GM23338 (cell line): Measurements from ENCODE around the gene GNPDA1. TPM values are rescaled to one million over a fixed set of nuclear protein-coding genes. Genes with fewer than 3 reads are reported as not detected.

ENCODE experiments used
- ATAC-seq: fragments of 200-7000 bp; cut with Tn5 transposase; 3 replicates; pipeline ENCODE4 v1.9.1; 2020
- DNase-seq: peaks from one replicate; pipeline ENCODE4 v3.0.0-alpha.2; 2015; ENCODE audit warnings: low spot score
- H2AFZ ChIP-seq: fragments of 200-600 bp; sonication (generic); 2 replicates; pipeline ENCODE4 v1.8.0; 2016; ENCODE audit warnings: antibody characterized with exemption, mild to moderate bottlenecking, moderate library complexity
- H3F3A ChIP-seq: fragments of 200-600 bp; sonication (generic); replicated peaks from 2 replicates; pipeline ENCODE4 v1.8.0; 2017; ENCODE audit warnings: antibody characterized with exemption, mixed run types, low read depth
- H3K27ac ChIP-seq: fragments of 200-600 bp; sonication (generic); 2 replicates; pipeline ENCODE4 v1.6.1; 2016; ENCODE audit warnings: low read depth
- H3K27me3 ChIP-seq: fragments of 200-600 bp; sonication (generic); 2 replicates; pipeline ENCODE4 v1.8.0; 2016; ENCODE audit warnings: mild to moderate bottlenecking, mixed run types, moderate library complexity; ENCODE audit not compliant: insufficient read depth
- H3K36me3 ChIP-seq: fragments of 200-600 bp; sonication (generic); 2 replicates; pipeline ENCODE4 v1.8.0; 2016; ENCODE audit warnings: mild to moderate bottlenecking; ENCODE audit not compliant: insufficient read depth
- H3K4me1 ChIP-seq: fragments of 200-600 bp; sonication (generic); 2 replicates; pipeline ENCODE4 v1.8.0; 2016; ENCODE audit warnings: mild to moderate bottlenecking, moderate library complexity; ENCODE audit not compliant: insufficient read depth
- H3K4me2 ChIP-seq: fragments of 200-600 bp; sonication (generic); 2 replicates; pipeline ENCODE4 v1.7.1; 2017; ENCODE audit warnings: mixed run types
- H3K4me3 ChIP-seq: fragments of 200-600 bp; sonication (generic); 2 replicates; pipeline ENCODE4 v1.6.1; 2016; ENCODE audit warnings: mixed run types
- H3K79me2 ChIP-seq: fragments of 200-600 bp; sonication (generic); replicated peaks from 2 replicates; pipeline ENCODE4 v1.8.0; 2017; ENCODE audit warnings: mild to moderate bottlenecking; ENCODE audit not compliant: insufficient read depth
- H3K9me2 ChIP-seq: fragments of 200-600 bp; sonication (generic); 2 replicates; pipeline ENCODE4 v1.8.0; 2017; ENCODE audit not compliant: insufficient read depth
- H4K20me1 ChIP-seq: fragments of 200-600 bp; sonication (generic); replicated peaks from 2 replicates; pipeline ENCODE4 v1.8.0; 2017; ENCODE audit warnings: mild to moderate bottlenecking; ENCODE audit not compliant: insufficient read depth
- H3K27ac Mint-ChIP-seq: 2 replicates; pipeline ENCODE4 v1.8.0; 2020; ENCODE audit warnings: inconsistent platforms, mild to moderate bottlenecking, moderate library complexity, mixed read lengths
- H3K27me3 Mint-ChIP-seq: 3 replicates; pipeline ENCODE4 v1.8.0; 2022; ENCODE audit warnings: low read depth, mild to moderate bottlenecking, moderate library complexity, mixed read lengths, inconsistent platforms; ENCODE audit not compliant: insufficient read depth, poor library complexity
- H3K36me3 Mint-ChIP-seq: 3 replicates; pipeline ENCODE4 v1.8.0; 2021; ENCODE audit warnings: low read depth, mild to moderate bottlenecking, inconsistent platforms, moderate library complexity, mixed read lengths
- H3K4me1 Mint-ChIP-seq: 3 replicates; pipeline ENCODE4 v1.8.0; 2020; ENCODE audit warnings: mild to moderate bottlenecking, inconsistent platforms, mixed read lengths
- H3K4me3 Mint-ChIP-seq: 3 replicates; pipeline ENCODE4 v1.8.0; 2021; ENCODE audit warnings: moderate library complexity, mild to moderate bottlenecking, inconsistent platforms, mixed read lengths
- H3K9me3 Mint-ChIP-seq: 3 replicates; pipeline ENCODE4 v1.8.0; 2020; ENCODE audit warnings: moderate library complexity, mild to moderate bottlenecking, inconsistent platforms, mixed read lengths
- CTCF ChIP-seq, 2 experiments: fragments of 200-600 bp in 1 of 2; sonication (generic) in 1 of 2; conservative IDR thresholded peaks; 2 replicates each; pipeline versions ENCODE4 v1.5.1 to v1.6.1; 2016 to 2017; ENCODE audit warnings: antibody characterized with exemption in 2 of 2, low read depth in 2 of 2, mild to moderate bottlenecking in 2 of 2, moderate library complexity in 1 of 2
- ETS1 ChIP-seq: IDR thresholded peaks from 2 replicates; pipeline ENCODE4 v1.6.1; 2016; ENCODE audit warnings: antibody characterized with exemption
- EZH2 ChIP-seq: fragments of 200-600 bp; sonication (generic); IDR thresholded peaks from one replicate; pipeline ENCODE4 v1.8.0; 2017; ENCODE audit warnings: antibody characterized with exemption, mild to moderate bottlenecking, low read depth; ENCODE audit not compliant: unreplicated experiment
- EZH2phosphoT487 ChIP-seq: fragments of 200-600 bp; sonication (generic); IDR thresholded peaks from one replicate; pipeline ENCODE4 v1.8.1; 2018; ENCODE audit warnings: antibody characterized with exemption; ENCODE audit not compliant: unreplicated experiment
- POLR2AphosphoS5 ChIP-seq: IDR thresholded peaks from 2 replicates; pipeline ENCODE4 v1.6.1; 2016; ENCODE audit warnings: antibody characterized with exemption, low read depth
- polyA plus RNA-seq: library from polyadenylated mRNA; unstranded; fragments of >200 nt; fragmentation: Nextera tagmentation; extraction: Ambion mirVana; gene quantifications from 2 replicates; pipeline ENCODE4 v1.2.1, GENCODE V29; 2016
- total RNA-seq: library from RNA; depleted of rRNA; stranded (reverse); fragments of >200 nt; shearing (Covaris generic); gene quantifications from 2 replicates; pipeline ENCODE4 v1.2.3, GENCODE V29; 2014
- TF ChIP-seq, protein P1 (sequence below): fragments of 250-450 bp; sonication (Bioruptor Pico); IDR thresholded peaks from 2 replicates; pipeline ENCODE4 v1.5.0; 2020; ENCODE audit warnings: mild to moderate bottlenecking, moderate library complexity

The GNPDA1 gene
- total and polyA plus RNA-seq, 2 experiments from 2014 or later, result 47.6 to 117 TPM

DNA sequence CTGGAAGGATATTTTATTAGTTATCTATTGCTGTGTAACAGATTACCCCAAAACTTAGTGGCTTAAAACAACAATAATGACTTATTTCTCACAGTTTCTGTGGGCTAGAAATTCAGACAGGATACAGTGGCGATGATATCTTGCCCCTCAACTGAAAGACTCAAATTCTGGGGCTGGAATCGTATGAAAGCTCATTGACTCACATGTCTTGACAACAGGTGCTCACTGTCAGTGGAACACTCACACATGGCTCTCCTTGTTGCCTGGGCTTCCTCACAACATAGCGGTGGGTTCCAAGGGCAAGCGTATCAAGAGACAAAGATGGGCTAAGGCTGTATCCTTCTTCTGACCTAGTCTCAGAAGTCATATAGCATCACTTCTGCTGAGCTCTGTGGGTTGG lies 3.7 kb upstream of the GNPDA1 start:
- Mint-ChIP-seq H3K27ac (no peak overlapping the region), H3K27me3 (peaks cover 6% of the 10 kb centered on the region), H3K4me1 (peaks cover 13% of the 10 kb centered on the region), H3K4me3 (no peak overlapping the region), H3K36me3 (peaks cover 5% of the 10 kb centered on the region; the same call in 2 of the 3 replicates), H3K9me3 (peaks cover 13% of the 10 kb centered on the region; the same call in 2 of the 3 replicates)
- H3K36me3 ChIP-seq, result no peaks in the 10 kb centered on the region
- no peak overlapping the region for H3K27ac ChIP-seq
- no peaks in the 10 kb centered on the region for H4K20me1 ChIP-seq
- no peak overlapping the region for H3K4me2 ChIP-seq
- H2AFZ ChIP-seq, result no peak overlapping the region
- ATAC-seq (no peak), DNase-seq (no peak)
- H3K4me1 ChIP-seq, result peaks cover 6% of the 10 kb centered on the region; the same call in 1 of the 2 replicates
- 0 out of 2 replicates have a peak, but pooled peaks cover 6% of the 10 kb centered on the region for H3F3A ChIP-seq
- no peak for TF ChIP-seq POLR2AphosphoS5
- TF ChIP-seq ETS1, result no peak
- no peak for TF ChIP-seq CTCF (conservative IDR thresholded peaks at IDR 0.05; ENCODE audit: low read depth in 2 of 2)
- TF ChIP-seq, protein P1, sequence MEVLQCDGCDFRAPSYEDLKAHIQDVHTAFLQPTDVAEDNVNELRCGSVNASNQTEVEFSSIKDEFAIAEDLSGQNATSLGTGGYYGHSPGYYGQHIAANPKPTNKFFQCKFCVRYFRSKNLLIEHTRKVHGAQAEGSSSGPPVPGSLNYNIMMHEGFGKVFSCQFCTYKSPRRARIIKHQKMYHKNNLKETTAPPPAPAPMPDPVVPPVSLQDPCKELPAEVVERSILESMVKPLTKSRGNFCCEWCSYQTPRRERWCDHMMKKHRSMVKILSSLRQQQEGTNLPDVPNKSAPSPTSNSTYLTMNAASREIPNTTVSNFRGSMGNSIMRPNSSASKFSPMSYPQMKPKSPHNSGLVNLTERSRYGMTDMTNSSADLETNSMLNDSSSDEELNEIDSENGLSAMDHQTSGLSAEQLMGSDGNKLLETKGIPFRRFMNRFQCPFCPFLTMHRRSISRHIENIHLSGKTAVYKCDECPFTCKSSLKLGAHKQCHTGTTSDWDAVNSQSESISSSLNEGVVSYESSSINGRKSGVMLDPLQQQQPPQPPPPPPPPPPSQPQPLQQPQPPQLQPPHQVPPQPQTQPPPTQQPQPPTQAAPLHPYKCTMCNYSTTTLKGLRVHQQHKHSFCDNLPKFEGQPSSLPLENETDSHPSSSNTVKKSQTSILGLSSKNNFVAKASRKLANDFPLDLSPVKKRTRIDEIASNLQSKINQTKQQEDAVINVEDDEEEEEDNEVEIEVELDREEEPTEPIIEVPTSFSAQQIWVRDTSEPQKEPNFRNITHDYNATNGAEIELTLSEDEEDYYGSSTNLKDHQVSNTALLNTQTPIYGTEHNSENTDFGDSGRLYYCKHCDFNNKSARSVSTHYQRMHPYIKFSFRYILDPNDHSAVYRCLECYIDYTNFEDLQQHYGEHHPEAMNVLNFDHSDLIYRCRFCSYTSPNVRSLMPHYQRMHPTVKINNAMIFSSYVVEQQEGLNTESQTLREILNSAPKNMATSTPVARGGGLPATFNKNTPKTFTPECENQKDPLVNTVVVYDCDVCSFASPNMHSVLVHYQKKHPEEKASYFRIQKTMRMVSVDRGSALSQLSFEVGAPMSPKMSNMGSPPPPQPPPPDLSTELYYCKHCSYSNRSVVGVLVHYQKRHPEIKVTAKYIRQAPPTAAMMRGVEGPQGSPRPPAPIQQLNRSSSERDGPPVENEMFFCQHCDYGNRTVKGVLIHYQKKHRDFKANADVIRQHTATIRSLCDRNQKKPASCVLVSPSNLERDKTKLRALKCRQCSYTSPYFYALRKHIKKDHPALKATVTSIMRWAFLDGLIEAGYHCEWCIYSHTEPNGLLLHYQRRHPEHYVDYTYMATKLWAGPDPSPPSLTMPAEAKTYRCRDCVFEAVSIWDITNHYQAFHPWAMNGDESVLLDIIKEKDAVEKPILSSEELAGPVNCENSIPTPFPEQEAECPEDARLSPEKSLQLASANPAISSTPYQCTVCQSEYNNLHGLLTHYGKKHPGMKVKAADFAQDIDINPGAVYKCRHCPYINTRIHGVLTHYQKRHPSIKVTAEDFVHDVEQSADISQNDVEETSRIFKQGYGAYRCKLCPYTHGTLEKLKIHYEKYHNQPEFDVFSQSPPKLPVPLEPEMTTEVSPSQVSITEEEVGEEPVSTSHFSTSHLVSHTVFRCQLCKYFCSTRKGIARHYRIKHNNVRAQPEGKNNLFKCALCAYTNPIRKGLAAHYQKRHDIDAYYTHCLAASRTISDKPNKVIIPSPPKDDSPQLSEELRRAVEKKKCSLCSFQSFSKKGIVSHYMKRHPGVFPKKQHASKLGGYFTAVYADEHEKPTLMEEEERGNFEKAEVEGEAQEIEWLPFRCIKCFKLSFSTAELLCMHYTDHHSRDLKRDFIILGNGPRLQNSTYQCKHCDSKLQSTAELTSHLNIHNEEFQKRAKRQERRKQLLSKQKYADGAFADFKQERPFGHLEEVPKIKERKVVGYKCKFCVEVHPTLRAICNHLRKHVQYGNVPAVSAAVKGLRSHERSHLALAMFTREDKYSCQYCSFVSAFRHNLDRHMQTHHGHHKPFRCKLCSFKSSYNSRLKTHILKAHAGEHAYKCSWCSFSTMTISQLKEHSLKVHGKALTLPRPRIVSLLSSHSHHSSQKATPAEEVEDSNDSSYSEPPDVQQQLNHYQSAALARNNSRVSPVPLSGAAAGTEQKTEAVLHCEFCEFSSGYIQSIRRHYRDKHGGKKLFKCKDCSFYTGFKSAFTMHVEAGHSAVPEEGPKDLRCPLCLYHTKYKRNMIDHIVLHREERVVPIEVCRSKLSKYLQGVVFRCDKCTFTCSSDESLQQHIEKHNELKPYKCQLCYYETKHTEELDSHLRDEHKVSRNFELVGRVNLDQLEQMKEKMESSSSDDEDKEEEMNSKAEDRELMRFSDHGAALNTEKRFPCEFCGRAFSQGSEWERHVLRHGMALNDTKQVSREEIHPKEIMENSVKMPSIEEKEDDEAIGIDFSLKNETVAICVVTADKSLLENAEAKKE (CRISPR knock-in tag), result no peak
- TF ChIP-seq EZH2phosphoT487, result no peak
- no peak for TF ChIP-seq EZH2
- H3K27me3 ChIP-seq, result no peaks in the 10 kb centered on the region
- no peaks in the 10 kb centered on the region for H3K9me2 ChIP-seq
- H3K79me2 ChIP-seq, result no peaks in the 10 kb centered on the region; the same call in 1 of the 2 replicates
- H3K4me3 ChIP-seq, result no peak overlapping the region
